Osteoblast (primary cell): ENCODE measurements around the gene GASK1A. TPM values are rescaled to one million over a fixed set of nuclear protein-coding genes. Genes with fewer than 3 reads are reported as not detected.

ENCODE experiments used
- DNase-seq: peaks from one replicate; pipeline ENCODE4 v3.0.0; 2011; ENCODE audit warnings: low spot score, mixed read lengths; ENCODE audit not compliant: insufficient read length; ENCODE audit errors: missing footprints
- H2AFZ ChIP-seq: 2 replicates; pipeline ENCODE4 v1.6.0; 2011; ENCODE audit warnings: mild to moderate bottlenecking, low read length
- H3K27ac ChIP-seq: 2 replicates; pipeline ENCODE4 v1.5.1; 2011; ENCODE audit warnings: mild to moderate bottlenecking, low read depth, low read length, moderate library complexity
- H3K27me3 ChIP-seq: 2 replicates; pipeline ENCODE4 v1.6.0; 2012; ENCODE audit warnings: mild to moderate bottlenecking, control low read depth, inconsistent platforms, low read length, moderate library complexity; ENCODE audit not compliant: insufficient read depth
- H3K36me3 ChIP-seq: 2 replicates; pipeline ENCODE4 v1.5.1; 2011; ENCODE audit warnings: mild to moderate bottlenecking, low read length, control low read depth, moderate library complexity; ENCODE audit not compliant: insufficient read depth
- H3K4me1 ChIP-seq: 2 replicates; pipeline ENCODE4 v1.5.1; 2011; ENCODE audit warnings: mild to moderate bottlenecking, low read length, control low read depth, moderate library complexity; ENCODE audit not compliant: insufficient read depth
- H3K4me2 ChIP-seq: 2 replicates; pipeline ENCODE4 v1.6.0; 2011; ENCODE audit warnings: mild to moderate bottlenecking, low read length; ENCODE audit not compliant: insufficient read depth
- H3K4me3 ChIP-seq: fragments of 200-600 bp; sonication (generic); 3 replicates; pipeline ENCODE4 v1.5.1; 2012; ENCODE audit warnings: mild to moderate bottlenecking, low read length, inconsistent platforms; ENCODE audit not compliant: insufficient read depth
- H3K79me2 ChIP-seq: 2 replicates; pipeline ENCODE4 v1.6.0; 2012; ENCODE audit warnings: mild to moderate bottlenecking, low read length, control low read depth, inconsistent platforms; ENCODE audit not compliant: insufficient read depth
- H3K9me3 ChIP-seq: 2 replicates; pipeline ENCODE4 v1.5.1; 2011; ENCODE audit warnings: low read depth, low read length, control low read depth
- H4K20me1 ChIP-seq: 2 replicates; pipeline ENCODE4 v1.6.0; 2012; ENCODE audit warnings: mild to moderate bottlenecking, low read length, control low read depth; ENCODE audit not compliant: insufficient read depth
- total RNA-seq: library from RNA; depleted of rRNA; stranded (reverse); fragments of >200 nt; gene quantifications from 2 replicates; pipeline ENCODE4 v1.2.3, GENCODE V29; 2012
- TF ChIP-seq, protein P1 (sequence below): IDR thresholded peaks from 2 replicates; pipeline ENCODE4 v1.5.1; 2011; ENCODE audit warnings: mild to moderate bottlenecking, low read depth, low read length, moderate library complexity; ENCODE audit errors: extremely low read depth

The GASK1A gene
- total RNA-seq, 1 donor: 0.72 TPM

DNA sequence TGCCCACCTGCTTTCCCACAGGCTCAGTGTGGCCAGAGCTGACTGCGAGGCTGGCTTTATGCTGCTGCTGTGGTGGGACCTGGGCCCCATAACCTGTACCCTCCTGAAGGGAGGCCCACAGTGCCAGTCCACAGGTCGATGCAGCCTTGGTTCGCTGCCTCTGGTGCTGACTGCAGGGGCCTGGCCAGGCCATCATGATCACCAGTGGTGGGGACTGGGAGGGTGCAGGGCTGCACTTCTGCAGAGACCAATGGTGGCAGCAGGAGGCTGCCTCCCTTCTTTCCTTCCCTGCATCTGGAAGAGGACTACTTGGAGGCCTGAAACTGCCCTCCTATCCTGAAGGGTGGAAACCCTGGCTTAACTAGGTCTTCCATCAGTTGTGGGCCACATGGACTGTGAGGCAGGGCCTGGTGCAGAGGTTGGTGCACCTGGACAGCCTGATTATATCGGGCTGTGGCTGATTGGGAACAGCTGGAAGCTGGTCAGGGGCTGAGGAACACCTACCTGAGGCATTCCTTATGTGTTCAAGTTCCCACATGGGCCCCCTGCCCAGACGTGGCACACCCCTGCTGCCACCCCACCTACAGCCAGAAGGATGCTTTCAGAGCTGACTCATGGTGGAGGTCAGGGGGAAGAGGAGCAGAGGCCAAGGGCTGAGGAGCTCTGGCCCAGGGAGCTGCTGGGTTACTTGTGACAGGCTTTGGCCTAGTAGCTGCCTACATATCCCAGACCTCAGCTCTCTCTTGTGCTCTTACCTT lies 97.0 kb downstream of the GASK1A start:
- Histone ChIP-seq H3K4me3 (no peak overlapping the region), H3K9me3 (no peaks in the 10 kb centered on the region)

DNA sequence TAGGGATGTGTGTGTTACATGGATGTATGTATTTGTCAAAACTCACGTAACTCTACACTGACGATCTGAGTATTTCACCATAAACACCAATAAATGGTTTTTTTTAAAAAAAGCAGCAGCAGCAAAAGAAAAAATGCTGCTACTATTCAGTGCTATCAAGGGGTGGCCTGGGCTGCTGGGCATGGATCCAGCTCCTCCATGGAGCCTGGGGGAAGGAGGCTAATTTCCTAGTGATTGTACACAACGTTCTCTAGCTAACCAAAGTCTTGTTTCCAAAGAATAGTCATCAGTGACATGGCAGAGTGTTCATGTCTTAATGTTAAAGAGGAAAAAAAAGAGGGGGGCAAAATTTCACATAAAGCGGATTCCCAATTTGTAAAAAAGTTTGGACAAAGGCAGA lies 97.7 kb downstream of the GASK1A start:
- H4K20me1 ChIP-seq: peaks cover under 1% of the 10 kb centered on the region
- no peak overlapping the region for H3K4me3 ChIP-seq
- TF ChIP-seq, protein P1, sequence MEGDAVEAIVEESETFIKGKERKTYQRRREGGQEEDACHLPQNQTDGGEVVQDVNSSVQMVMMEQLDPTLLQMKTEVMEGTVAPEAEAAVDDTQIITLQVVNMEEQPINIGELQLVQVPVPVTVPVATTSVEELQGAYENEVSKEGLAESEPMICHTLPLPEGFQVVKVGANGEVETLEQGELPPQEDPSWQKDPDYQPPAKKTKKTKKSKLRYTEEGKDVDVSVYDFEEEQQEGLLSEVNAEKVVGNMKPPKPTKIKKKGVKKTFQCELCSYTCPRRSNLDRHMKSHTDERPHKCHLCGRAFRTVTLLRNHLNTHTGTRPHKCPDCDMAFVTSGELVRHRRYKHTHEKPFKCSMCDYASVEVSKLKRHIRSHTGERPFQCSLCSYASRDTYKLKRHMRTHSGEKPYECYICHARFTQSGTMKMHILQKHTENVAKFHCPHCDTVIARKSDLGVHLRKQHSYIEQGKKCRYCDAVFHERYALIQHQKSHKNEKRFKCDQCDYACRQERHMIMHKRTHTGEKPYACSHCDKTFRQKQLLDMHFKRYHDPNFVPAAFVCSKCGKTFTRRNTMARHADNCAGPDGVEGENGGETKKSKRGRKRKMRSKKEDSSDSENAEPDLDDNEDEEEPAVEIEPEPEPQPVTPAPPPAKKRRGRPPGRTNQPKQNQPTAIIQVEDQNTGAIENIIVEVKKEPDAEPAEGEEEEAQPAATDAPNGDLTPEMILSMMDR: no peak
- no peaks in the 10 kb centered on the region for H3K9me3 ChIP-seq
- H2AFZ ChIP-seq: no peak overlapping the region
- no peak for DNase-seq
- H3K79me2 ChIP-seq: no peaks in the 10 kb centered on the region
- H3K4me1 ChIP-seq: no peaks in the 10 kb centered on the region
- no peaks in the 10 kb centered on the region for H3K27me3 ChIP-seq
- H3K4me2 ChIP-seq: no peak overlapping the region
- H3K27ac ChIP-seq: no peak overlapping the region
- no peaks in the 10 kb centered on the region for H3K36me3 ChIP-seq

More for the DNA sequence above, 97.0 kb downstream of the GASK1A start:
- Histone ChIP-seq H3K36me3 (no peaks in the 10 kb centered on the region), H4K20me1 (no peaks in the 10 kb centered on the region), H3K4me1 (no peaks in the 10 kb centered on the region), H3K27ac (no peak overlapping the region), H2AFZ (no peak overlapping the region), H3K79me2 (no peaks in the 10 kb centered on the region), H3K4me2 (no peak overlapping the region), H3K27me3 (no peaks in the 10 kb centered on the region)
- no peak for DNase-seq
- TF ChIP-seq, protein P1: no peak

GRCh38 chr3:43077261-43077660 lies 98.2 kb downstream of the GASK1A start:
- Histone ChIP-seq H2AFZ (no peak overlapping the region), H3K9me3 (no peaks in the 10 kb centered on the region), H3K27ac (no peak overlapping the region), H4K20me1 (peaks cover 2% of the 10 kb centered on the region), H3K36me3 (no peaks in the 10 kb centered on the region), H3K4me1 (no peaks in the 10 kb centered on the region), H3K4me3 (no peak overlapping the region), H3K27me3 (no peaks in the 10 kb centered on the region), H3K4me2 (no peak overlapping the region), H3K79me2 (no peaks in the 10 kb centered on the region)
- DNase-seq: no peak
- TF ChIP-seq, protein P1: no peak

DNA sequence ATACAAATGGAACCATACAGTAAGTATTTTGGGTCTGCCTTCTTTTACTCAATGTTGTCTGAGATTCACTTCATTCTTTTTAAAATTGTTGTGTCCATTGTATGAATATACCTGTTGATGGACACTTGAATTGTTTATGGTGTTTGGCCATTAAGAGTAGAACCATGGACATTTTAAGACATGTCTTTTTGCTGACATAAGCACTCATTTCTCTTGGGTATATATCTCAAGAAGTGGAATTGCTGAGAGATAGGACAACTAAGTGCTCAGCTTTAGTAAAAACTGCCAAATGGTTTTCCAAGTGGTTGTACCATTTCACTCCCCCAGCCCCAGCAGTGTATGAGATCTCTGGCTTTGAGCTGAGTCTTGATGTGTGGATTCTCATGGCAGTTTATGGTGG lies 98.6 kb downstream of the GASK1A start:
- TF ChIP-seq, protein P1: no peak
- no peak overlapping the region for H2AFZ ChIP-seq
- H3K4me2 ChIP-seq: no peak overlapping the region
- no peaks in the 10 kb centered on the region for H3K4me1 ChIP-seq
- no peaks in the 10 kb centered on the region for H3K79me2 ChIP-seq
- no peaks in the 10 kb centered on the region for H3K36me3 ChIP-seq
- H3K9me3 ChIP-seq: no peaks in the 10 kb centered on the region
- no peak overlapping the region for H3K27ac ChIP-seq
- no peak overlapping the region for H3K4me3 ChIP-seq
- H3K27me3 ChIP-seq: no peaks in the 10 kb centered on the region
- DNase-seq: no peak
- H4K20me1 ChIP-seq: peaks cover 2% of the 10 kb centered on the region
